GM23338 (cell line): ENCODE results near the gene FAF2. TPM values are rescaled to one million over a fixed set of nuclear protein-coding genes. Genes with fewer than 3 reads are reported as not detected.

Source experiments
- ATAC-seq: fragments of 200-7000 bp; cut with Tn5 transposase; 3 replicates; pipeline ENCODE4 v1.9.1; 2020
- DNase-seq: peaks from one replicate; pipeline ENCODE4 v3.0.0-alpha.2; 2015; ENCODE audit warnings: low spot score
- H2AFZ ChIP-seq: fragments of 200-600 bp; sonication (generic); 2 replicates; pipeline ENCODE4 v1.8.0; 2016; ENCODE audit warnings: antibody characterized with exemption, mild to moderate bottlenecking, moderate library complexity
- H3F3A ChIP-seq: fragments of 200-600 bp; sonication (generic); replicated peaks from 2 replicates; pipeline ENCODE4 v1.8.0; 2017; ENCODE audit warnings: antibody characterized with exemption, mixed run types, low read depth
- H3K27ac ChIP-seq: fragments of 200-600 bp; sonication (generic); 2 replicates; pipeline ENCODE4 v1.6.1; 2016; ENCODE audit warnings: low read depth
- H3K27me3 ChIP-seq: fragments of 200-600 bp; sonication (generic); 2 replicates; pipeline ENCODE4 v1.8.0; 2016; ENCODE audit warnings: mild to moderate bottlenecking, mixed run types, moderate library complexity; ENCODE audit not compliant: insufficient read depth
- H3K36me3 ChIP-seq: fragments of 200-600 bp; sonication (generic); 2 replicates; pipeline ENCODE4 v1.8.0; 2016; ENCODE audit warnings: mild to moderate bottlenecking; ENCODE audit not compliant: insufficient read depth
- H3K4me1 ChIP-seq: fragments of 200-600 bp; sonication (generic); 2 replicates; pipeline ENCODE4 v1.8.0; 2016; ENCODE audit warnings: mild to moderate bottlenecking, moderate library complexity; ENCODE audit not compliant: insufficient read depth
- H3K4me2 ChIP-seq: fragments of 200-600 bp; sonication (generic); 2 replicates; pipeline ENCODE4 v1.7.1; 2017; ENCODE audit warnings: mixed run types
- H3K4me3 ChIP-seq: fragments of 200-600 bp; sonication (generic); 2 replicates; pipeline ENCODE4 v1.6.1; 2016; ENCODE audit warnings: mixed run types
- H3K79me2 ChIP-seq: fragments of 200-600 bp; sonication (generic); replicated peaks from 2 replicates; pipeline ENCODE4 v1.8.0; 2017; ENCODE audit warnings: mild to moderate bottlenecking; ENCODE audit not compliant: insufficient read depth
- H3K9me2 ChIP-seq: fragments of 200-600 bp; sonication (generic); 2 replicates; pipeline ENCODE4 v1.8.0; 2017; ENCODE audit not compliant: insufficient read depth
- H4K20me1 ChIP-seq: fragments of 200-600 bp; sonication (generic); replicated peaks from 2 replicates; pipeline ENCODE4 v1.8.0; 2017; ENCODE audit warnings: mild to moderate bottlenecking; ENCODE audit not compliant: insufficient read depth
- H3K27ac Mint-ChIP-seq: 2 replicates; pipeline ENCODE4 v1.8.0; 2020; ENCODE audit warnings: inconsistent platforms, mild to moderate bottlenecking, moderate library complexity, mixed read lengths
- H3K27me3 Mint-ChIP-seq: 3 replicates; pipeline ENCODE4 v1.8.0; 2022; ENCODE audit warnings: low read depth, mild to moderate bottlenecking, moderate library complexity, mixed read lengths, inconsistent platforms; ENCODE audit not compliant: insufficient read depth, poor library complexity
- H3K36me3 Mint-ChIP-seq: 3 replicates; pipeline ENCODE4 v1.8.0; 2021; ENCODE audit warnings: low read depth, mild to moderate bottlenecking, inconsistent platforms, moderate library complexity, mixed read lengths
- H3K4me1 Mint-ChIP-seq: 3 replicates; pipeline ENCODE4 v1.8.0; 2020; ENCODE audit warnings: mild to moderate bottlenecking, inconsistent platforms, mixed read lengths
- H3K4me3 Mint-ChIP-seq: 3 replicates; pipeline ENCODE4 v1.8.0; 2021; ENCODE audit warnings: moderate library complexity, mild to moderate bottlenecking, inconsistent platforms, mixed read lengths
- H3K9me3 Mint-ChIP-seq: 3 replicates; pipeline ENCODE4 v1.8.0; 2020; ENCODE audit warnings: moderate library complexity, mild to moderate bottlenecking, inconsistent platforms, mixed read lengths
- CREB1 ChIP-seq: fragments of 250-450 bp; sonication (Bioruptor Pico); IDR thresholded peaks from 2 replicates; pipeline ENCODE4 v1.5.0; 2020; ENCODE audit warnings: low read depth, mild to moderate bottlenecking, moderate library complexity
- CTCF ChIP-seq, 2 experiments: fragments of 200-600 bp in 1 of 2; sonication (generic) in 1 of 2; conservative IDR thresholded peaks; 2 replicates each; pipeline versions ENCODE4 v1.5.1 to v1.6.1; 2016 to 2017; ENCODE audit warnings: antibody characterized with exemption in 2 of 2, low read depth in 2 of 2, mild to moderate bottlenecking in 2 of 2, moderate library complexity in 1 of 2
- EZH2 ChIP-seq: fragments of 200-600 bp; sonication (generic); IDR thresholded peaks from one replicate; pipeline ENCODE4 v1.8.0; 2017; ENCODE audit warnings: antibody characterized with exemption, mild to moderate bottlenecking, low read depth; ENCODE audit not compliant: unreplicated experiment
- EZH2phosphoT487 ChIP-seq: fragments of 200-600 bp; sonication (generic); IDR thresholded peaks from one replicate; pipeline ENCODE4 v1.8.1; 2018; ENCODE audit warnings: antibody characterized with exemption; ENCODE audit not compliant: unreplicated experiment
- JUNB ChIP-seq: IDR thresholded peaks from one replicate; pipeline ENCODE4 v1.6.1; 2016; ENCODE audit warnings: antibody characterized with exemption; ENCODE audit not compliant: unreplicated experiment
- NANOG ChIP-seq: IDR thresholded peaks from 2 replicates; pipeline ENCODE4 v1.6.1; 2016; ENCODE audit warnings: antibody characterized with exemption, borderline replicate concordance
- POLR2AphosphoS5 ChIP-seq: IDR thresholded peaks from 2 replicates; pipeline ENCODE4 v1.6.1; 2016; ENCODE audit warnings: antibody characterized with exemption, low read depth
- STAT1 ChIP-seq: IDR thresholded peaks from one replicate; pipeline ENCODE4 v1.6.1; 2016; ENCODE audit warnings: antibody characterized with exemption; ENCODE audit not compliant: unreplicated experiment
- ZNF114 ChIP-seq: fragments of 250-450 bp; sonication (Bioruptor Pico); IDR thresholded peaks from 2 replicates; pipeline ENCODE4 v1.5.0; 2020; ENCODE audit warnings: mild to moderate bottlenecking, moderate library complexity
- ZNF331 ChIP-seq: fragments of 250-450 bp; sonication (Bioruptor Pico); IDR thresholded peaks from 2 replicates; pipeline ENCODE4 v1.5.0; 2020; ENCODE audit warnings: low read depth, mild to moderate bottlenecking, moderate library complexity
- ZNF462 ChIP-seq: fragments of 250-450 bp; sonication (Bioruptor Pico); IDR thresholded peaks from 2 replicates; pipeline ENCODE4 v1.5.0; 2020; ENCODE audit warnings: mild to moderate bottlenecking, moderate library complexity
- polyA plus RNA-seq: library from polyadenylated mRNA; unstranded; fragments of >200 nt; fragmentation: Nextera tagmentation; extraction: Ambion mirVana; gene quantifications from 2 replicates; pipeline ENCODE4 v1.2.1, GENCODE V29; 2016
- total RNA-seq: library from RNA; depleted of rRNA; stranded (reverse); fragments of >200 nt; shearing (Covaris generic); gene quantifications from 2 replicates; pipeline ENCODE4 v1.2.3, GENCODE V29; 2014
- TF ChIP-seq, protein P1 (sequence below): IDR thresholded peaks from 2 replicates; pipeline ENCODE4 v1.6.1; 2016; ENCODE audit warnings: antibody characterized with exemption
- TF ChIP-seq, protein P2 (sequence below): IDR thresholded peaks from one replicate; pipeline ENCODE4 v1.6.1; 2018; ENCODE audit warnings: antibody characterized with exemption; ENCODE audit not compliant: unreplicated experiment

Gene FAF2
- total and polyA plus RNA-seq, 2 experiments from 2014 or later, result 32.8 to 37.6 TPM

DNA sequence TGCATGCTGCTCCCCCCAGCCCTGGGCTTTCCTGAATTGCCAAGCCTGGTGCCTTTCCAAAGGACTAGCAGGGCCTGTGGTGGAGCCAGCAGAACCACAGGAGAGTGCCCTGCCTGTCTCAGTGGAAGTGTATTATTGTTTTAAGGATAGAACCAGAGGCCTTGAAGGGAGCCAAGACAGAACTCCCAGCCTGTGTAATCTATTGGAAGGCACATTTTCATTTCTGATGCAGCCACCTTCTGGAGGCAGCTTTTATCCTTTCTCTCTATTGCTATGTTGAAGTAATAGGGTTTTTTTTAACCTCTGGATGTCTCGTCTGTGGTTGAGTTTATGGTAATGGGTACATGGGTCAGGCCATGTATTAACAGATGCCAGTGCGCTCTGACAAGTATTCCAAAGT is 59.7 kb downstream of the FAF2 start:
- Mint-ChIP-seq H3K27ac (no peak overlapping the region), H3K36me3 (peaks cover 51% of the 10 kb centered on the region), H3K27me3 (peaks cover 4% of the 10 kb centered on the region), H3K4me3 (no peak overlapping the region), H3K4me1 (no peaks in the 10 kb centered on the region), H3K9me3 (no peaks in the 10 kb centered on the region)
- Histone ChIP-seq H3K27me3 (no peaks in the 10 kb centered on the region), H3K4me1 (no peaks in the 10 kb centered on the region), H3K79me2 (no peaks in the 10 kb centered on the region), H3F3A (no peaks in the 10 kb centered on the region), H3K9me2 (no peaks in the 10 kb centered on the region), H3K4me2 (no peak overlapping the region), H3K27ac (no peak overlapping the region), H2AFZ (no peak overlapping the region), H3K36me3 (peaks cover 11% of the 10 kb centered on the region), H4K20me1 (0 out of 2 replicates have a peak, but pooled peaks cover 11% of the 10 kb centered on the region), H3K4me3 (no peak overlapping the region)
- TF ChIP-seq ZNF331 (CRISPR knock-in tag), result no peak
- TF ChIP-seq CREB1 (CRISPR knock-in tag), result no peak
- TF ChIP-seq ZNF114 (CRISPR knock-in tag), result no peak
- no peak for TF ChIP-seq JUNB
- TF ChIP-seq EZH2phosphoT487, result no peak
- no peak for TF ChIP-seq POLR2AphosphoS5
- TF ChIP-seq EZH2, result no peak
- TF ChIP-seq, protein P1, sequence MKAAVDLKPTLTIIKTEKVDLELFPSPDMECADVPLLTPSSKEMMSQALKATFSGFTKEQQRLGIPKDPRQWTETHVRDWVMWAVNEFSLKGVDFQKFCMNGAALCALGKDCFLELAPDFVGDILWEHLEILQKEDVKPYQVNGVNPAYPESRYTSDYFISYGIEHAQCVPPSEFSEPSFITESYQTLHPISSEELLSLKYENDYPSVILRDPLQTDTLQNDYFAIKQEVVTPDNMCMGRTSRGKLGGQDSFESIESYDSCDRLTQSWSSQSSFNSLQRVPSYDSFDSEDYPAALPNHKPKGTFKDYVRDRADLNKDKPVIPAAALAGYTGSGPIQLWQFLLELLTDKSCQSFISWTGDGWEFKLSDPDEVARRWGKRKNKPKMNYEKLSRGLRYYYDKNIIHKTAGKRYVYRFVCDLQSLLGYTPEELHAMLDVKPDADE, result no peak
- no peak for TF ChIP-seq STAT1
- TF ChIP-seq NANOG, result no peak
- TF ChIP-seq ZNF462 (CRISPR knock-in tag), result no peak
- no peak for TF ChIP-seq CTCF (conservative IDR thresholded peaks at IDR 0.05; ENCODE audit: low read depth in 2 of 2)
- TF ChIP-seq, protein P2, sequence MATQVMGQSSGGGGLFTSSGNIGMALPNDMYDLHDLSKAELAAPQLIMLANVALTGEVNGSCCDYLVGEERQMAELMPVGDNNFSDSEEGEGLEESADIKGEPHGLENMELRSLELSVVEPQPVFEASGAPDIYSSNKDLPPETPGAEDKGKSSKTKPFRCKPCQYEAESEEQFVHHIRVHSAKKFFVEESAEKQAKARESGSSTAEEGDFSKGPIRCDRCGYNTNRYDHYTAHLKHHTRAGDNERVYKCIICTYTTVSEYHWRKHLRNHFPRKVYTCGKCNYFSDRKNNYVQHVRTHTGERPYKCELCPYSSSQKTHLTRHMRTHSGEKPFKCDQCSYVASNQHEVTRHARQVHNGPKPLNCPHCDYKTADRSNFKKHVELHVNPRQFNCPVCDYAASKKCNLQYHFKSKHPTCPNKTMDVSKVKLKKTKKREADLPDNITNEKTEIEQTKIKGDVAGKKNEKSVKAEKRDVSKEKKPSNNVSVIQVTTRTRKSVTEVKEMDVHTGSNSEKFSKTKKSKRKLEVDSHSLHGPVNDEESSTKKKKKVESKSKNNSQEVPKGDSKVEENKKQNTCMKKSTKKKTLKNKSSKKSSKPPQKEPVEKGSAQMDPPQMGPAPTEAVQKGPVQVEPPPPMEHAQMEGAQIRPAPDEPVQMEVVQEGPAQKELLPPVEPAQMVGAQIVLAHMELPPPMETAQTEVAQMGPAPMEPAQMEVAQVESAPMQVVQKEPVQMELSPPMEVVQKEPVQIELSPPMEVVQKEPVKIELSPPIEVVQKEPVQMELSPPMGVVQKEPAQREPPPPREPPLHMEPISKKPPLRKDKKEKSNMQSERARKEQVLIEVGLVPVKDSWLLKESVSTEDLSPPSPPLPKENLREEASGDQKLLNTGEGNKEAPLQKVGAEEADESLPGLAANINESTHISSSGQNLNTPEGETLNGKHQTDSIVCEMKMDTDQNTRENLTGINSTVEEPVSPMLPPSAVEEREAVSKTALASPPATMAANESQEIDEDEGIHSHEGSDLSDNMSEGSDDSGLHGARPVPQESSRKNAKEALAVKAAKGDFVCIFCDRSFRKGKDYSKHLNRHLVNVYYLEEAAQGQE, result no peak
- no peak for DNase-seq
- ATAC-seq, result no peak
